HG02981 (cell line): ENCODE data around the gene SETD1A.
"Not testable (repeated sequence)": the region's sequence is repeated elsewhere in the genome, so short reads cannot be mapped to it uniquely, and the experiment has no call there.

ENCODE experiments used
- ATAC-seq: cut with Tn5 transposase; IDR thresholded peaks from one replicate; pipeline ENCODE4 v1.9.1; 2021; ENCODE audit warnings: mild to moderate bottlenecking, moderate library complexity; ENCODE audit not compliant: unreplicated experiment

The SETD1A gene

DNA sequence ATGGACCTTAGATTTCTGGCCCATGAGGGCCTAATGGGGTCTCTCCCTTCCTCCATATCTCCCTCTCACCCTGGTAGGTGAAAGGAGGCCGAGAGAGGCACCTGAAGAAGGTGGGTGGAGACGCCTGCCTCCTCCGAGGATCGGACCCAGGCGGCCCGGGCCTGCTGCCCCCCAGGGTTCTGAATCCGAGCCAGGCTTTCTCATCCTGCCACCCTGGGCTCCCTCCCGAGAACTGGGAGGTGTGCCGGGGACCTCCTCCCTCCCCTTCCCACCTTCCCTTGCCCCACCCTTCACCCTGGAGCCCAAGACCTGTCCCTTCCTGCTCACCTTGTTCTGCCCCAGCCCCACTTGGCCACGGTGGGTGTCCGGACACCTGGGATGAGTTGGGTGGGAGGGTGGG, 29.2 kb upstream of the SETD1A start:
- ATAC-seq = no peak

DNA sequence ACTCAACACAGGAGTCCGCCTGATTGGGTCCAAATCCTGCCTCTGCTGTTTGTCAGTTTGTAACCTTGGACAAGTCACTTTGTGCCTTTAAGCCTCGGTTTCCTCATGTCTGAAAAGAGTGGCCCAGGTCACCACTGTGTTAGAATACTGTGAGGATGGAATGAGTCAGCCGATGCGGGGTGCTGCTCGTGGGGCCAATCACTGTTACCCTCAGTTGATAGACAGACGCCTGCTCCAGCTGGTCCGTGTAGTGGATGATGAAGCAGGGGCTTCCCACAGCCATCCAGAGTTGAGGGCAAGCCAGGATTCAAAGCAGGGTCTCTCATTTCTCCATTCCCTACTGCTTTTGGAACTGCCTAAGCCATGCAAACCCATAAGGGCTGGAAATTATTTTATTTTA, 28.4 kb upstream of the SETD1A start:
- ATAC-seq = no peak

- no peak for ATAC-seq
These were observed 27.4 kb upstream of the SETD1A start for GRCh38 chr16:30930160-30930571.

DNA sequence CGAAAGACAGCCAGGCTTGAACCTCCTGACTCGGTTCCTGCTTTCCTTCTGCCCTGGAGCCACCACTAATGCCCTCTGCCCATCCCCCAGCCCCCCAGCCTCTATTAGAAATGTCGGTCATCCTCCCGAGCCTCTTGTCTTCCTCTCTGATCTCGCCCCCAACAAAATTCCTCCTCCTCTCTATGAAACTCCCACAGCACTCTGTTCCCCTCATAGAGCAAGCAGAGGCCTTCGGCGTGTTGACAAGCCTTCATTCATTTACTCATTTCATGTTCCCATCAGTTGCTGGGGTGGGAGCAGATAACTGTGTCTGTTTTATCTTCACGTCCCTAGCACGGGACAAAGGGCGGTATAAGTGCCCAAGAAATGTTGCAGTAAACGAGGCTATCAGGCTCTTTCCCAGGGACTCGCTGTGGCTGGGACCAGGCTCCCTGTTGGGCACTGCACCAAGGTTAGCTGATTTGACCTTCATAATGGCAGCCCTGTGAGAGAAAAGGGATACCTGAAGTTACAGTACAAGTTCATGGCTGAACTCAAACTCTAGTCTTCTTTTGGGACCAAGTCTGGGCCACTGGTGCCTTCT, 26.4 kb upstream of the SETD1A start:
- no peak for ATAC-seq

- ATAC-seq = no peak
These were observed 22.6 kb upstream of the SETD1A start for GRCh38 chr16:30934827-30935557.

- ATAC-seq = no peak
These were observed 19.9 kb upstream of the SETD1A start for GRCh38 chr16:30937692-30938091.

DNA sequence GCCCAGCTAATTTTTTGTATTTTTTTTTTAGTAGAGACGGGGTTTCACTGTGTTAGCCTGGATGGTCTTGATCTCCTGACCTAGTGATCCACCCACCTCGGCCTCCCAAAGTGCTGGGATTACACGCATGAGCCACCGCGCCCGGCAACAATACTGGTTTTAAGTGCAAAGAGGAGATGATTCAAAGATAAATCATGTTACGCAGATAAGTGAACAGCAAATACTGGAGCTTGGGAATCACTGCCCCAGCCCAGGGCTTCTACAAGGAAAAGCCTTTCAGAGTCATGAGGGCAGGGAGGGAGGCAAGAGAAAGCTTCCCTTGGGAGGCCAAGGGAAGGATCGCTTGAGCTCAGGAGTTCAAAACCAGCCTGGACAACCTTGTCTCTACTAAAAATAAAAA, 18.0 kb upstream of the SETD1A start:
- not testable (repeated sequence) for ATAC-seq

DNA sequence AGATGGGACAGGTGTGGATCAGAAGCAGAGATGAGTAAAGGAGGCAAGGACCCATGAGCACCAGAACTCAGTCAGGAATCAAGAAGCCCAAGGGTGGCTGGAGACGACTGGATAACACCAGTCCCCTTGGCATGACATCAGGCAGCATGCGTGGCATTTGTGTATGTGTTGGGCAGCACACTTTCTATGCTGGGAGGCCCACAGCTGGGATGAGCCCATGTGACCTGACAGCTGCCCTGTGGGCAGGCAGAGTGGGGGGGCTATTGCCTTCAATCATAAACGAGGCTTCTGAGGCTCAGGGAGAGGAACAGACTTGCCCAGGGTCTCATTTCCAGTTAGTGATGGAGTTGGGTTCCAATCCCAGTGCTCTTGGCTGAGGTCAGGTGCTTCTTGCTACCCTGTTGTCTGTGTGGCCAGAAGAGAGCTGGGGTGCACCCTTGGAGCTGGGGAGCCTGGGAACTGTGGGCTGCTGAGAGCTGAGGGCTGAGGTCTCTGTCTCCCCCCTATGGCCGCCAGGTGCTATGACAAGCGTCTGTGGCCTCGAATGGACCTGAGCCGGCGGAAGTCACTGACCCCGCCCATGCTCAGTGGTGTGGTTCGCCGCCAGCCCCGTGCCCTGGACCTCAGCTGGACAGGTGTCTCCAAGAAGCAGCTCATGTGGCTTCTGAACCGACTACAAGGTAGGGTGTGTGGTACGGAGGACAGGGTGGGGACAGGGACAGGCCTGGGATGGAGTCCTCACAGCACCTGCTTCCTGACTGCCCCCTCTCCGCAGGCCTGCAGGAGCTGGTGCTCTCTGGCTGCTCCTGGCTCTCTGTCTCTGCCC, 15.7 kb upstream of the SETD1A start:
- ATAC-seq = peak; percentile 80

GRCh38 chr16:30942426-30942806, 15.1 kb upstream of the SETD1A start:
- no peak for ATAC-seq

DNA sequence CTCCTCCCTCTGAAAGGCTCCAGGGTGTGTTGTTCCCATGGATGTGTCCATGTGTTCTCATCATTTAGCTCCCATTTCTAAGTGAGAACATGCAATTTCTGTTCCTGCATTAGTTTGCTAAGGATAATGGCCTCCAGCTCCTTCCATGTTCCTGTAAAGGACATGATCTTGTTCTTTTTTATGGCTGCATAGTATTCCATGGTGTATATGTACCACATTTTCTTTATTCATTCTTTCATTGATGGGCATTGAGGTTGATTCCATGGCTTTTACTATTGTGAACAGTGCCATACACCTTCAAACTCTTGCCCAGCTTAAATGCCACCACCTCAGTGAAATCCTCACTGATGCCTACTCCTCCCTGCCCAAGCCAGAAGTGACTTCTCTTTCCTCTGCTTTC, 13.2 kb upstream of the SETD1A start:
- ATAC-seq = no peak

GRCh38 chr16:30946671-30947540, 10.6 kb upstream of the SETD1A start:
- ATAC-seq = no peak

DNA sequence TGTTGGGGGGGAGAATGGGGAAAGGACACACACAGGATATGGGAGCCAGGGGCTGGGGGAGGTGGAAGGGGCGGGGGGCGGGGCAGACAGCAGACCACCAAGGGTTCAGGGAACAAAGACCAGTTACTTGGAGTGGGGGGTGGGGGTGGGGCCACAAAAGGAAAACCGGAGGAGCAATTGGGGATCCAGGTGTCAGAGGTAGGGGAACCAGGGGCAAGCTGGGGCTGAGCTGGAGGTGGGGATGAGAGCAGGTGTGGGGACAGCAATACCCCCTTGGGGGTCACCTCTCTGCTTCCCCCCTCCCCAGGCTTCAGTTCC, 10.1 kb upstream of the SETD1A start:
- ATAC-seq = no peak

- no peak for ATAC-seq
These were observed 9.5 kb upstream of the SETD1A start for GRCh38 chr16:30947859-30948666.

- peak; percentile 59 for ATAC-seq
These were observed 8.6 kb upstream of the SETD1A start, which contains the start of gene ORAI3 for GRCh38 chr16:30948667-30949649. Gene ORAI3, plus strand, starts transcription at chr16:30949068. Its CDS starts 222 bp downstream, at chr16:30949290.

DNA sequence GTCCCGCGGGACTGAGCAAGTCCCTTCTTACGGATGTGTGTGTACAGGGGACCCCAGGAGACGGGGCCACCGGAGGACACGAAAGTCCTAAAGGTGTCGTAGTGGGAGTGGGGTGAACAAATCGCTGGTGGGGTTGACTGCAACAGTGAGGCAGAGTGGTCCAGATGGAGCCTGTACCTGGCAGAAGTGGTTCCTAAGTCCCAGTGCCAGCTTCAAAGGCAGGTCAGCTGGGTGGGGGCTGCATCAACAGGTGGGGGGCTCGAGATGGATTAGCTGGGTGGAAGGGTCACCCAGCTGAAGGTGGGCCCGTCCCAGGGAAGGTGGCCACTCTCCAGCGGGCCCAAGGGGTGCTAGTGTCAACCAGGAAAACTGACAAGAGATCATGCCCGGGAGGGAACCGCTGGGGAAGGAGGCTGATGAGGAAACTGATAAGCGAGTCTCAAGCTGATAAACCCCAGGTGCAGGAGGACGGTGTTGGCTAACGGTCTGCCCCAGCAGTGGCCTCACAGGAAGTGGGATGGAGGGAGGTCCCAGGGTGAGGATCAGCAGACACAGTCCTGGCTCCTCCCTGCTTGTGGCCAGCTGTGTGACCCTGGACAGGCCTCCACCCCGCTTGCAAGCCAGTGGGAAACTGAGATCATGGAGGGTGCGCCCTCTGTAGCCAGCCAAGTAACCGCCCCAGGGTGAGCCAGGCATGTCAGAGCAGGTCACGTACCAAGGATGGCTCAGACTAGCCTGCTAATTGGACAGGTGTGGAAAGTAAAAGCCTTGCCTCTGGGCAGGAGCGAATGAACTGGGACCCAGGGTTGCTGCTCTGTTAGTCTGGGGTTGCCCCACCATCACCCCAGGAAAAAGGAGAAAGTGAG, 7.7 kb upstream of the SETD1A start:
- peak; percentile 42 for ATAC-seq

GRCh38 chr16:30950516-30951065, 7.0 kb upstream of the SETD1A start:
- ATAC-seq = no peak

GRCh38 chr16:30951193-30951592, 6.4 kb upstream of the SETD1A start:
- ATAC-seq = no peak

DNA sequence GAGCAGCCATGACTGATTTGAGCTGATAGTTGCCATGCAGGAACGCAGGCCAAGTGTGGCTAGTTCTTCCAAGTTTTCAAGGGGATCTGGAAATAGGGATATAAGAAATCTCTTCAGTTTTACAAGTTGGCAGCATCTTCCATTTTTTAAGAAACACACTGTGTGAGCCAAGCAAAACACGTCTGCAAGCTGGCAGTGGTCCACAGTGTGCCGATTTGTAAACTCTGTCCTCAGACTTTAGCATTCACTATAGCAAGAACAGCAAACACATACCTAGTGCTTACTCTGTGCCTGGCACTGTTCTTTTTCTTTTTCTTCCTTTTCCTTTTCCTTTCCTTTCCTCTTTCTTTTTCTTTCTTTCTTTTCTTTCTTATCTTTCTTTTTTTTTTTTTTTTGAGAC, 5.8 kb upstream of the SETD1A start:
- ATAC-seq = no peak
